Dedifferentiated amniotic fluid mesenchymal stem cell (primary cell): Measurements from ENCODE around the gene ZDBF2.
"Not testable (repeated sequence)": the region's sequence is repeated elsewhere in the genome, so short reads cannot be mapped to it uniquely, and the experiment has no call there.

Source experiments
- DNase-seq: peaks from one replicate; pipeline ENCODE4 v3.0.0-alpha.2; 2016; ENCODE audit errors: extremely low spot score

The ZDBF2 gene

DNA sequence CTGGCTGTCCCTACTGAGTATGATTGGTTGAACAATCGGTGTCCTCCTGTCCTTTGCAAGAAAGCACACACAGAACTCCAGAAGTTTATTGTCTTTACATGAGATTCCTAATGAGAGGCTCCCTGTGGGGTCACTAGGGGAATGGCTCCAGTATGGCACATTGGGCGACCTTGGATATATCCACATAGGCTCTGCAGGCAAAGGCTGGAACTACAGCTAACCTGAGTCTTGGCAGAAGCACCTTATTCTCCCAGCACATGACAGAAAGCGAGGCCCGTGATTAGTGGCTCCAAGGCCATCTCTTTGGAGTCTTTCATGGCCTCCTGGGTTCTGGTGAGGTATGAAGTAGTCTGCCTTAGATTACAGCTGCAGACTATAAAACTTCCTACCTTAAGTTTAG lies 49.0 kb downstream of the ZDBF2 start:
- no peak for DNase-seq

DNA sequence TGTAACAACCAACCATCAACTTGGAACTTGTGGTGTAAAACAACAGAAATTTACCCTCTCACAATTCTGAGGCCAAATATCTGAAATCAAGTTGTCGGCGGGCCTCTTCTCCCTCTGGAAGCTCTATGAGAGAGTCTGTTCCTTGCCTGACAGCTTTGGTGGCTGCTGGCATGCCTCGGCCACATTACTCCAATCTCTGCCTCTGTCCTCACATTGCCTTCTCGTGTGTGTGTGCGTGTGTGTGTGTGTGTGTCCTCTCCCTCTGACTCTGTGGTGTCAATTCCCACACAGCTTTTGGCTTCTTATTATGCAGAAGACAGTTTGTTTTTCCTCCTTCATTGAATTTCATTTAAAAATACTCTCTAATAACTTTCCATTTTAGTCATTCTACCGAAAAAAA lies 50.4 kb downstream of the ZDBF2 start:
- DNase-seq = no peak

DNA sequence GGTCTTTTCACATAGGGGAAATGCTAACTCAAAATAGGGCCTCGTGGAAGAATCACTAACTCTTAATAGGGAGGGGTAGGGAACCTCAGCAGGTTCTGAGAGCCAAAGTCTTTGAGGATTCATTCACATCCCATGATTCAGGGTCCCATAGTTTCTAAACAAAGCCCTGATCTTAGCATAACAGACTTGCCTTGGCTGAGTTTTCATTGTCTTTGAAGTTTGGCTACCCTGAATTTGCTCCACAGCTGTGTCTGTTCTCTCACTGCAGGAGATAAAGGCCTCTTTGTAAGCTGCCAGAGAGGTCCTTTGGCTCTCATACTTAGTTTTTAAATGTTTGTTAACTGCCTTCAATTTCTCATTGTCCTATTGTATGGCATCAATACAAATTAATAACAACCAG lies 54.5 kb downstream of the ZDBF2 start:
- DNase-seq = no peak

DNA sequence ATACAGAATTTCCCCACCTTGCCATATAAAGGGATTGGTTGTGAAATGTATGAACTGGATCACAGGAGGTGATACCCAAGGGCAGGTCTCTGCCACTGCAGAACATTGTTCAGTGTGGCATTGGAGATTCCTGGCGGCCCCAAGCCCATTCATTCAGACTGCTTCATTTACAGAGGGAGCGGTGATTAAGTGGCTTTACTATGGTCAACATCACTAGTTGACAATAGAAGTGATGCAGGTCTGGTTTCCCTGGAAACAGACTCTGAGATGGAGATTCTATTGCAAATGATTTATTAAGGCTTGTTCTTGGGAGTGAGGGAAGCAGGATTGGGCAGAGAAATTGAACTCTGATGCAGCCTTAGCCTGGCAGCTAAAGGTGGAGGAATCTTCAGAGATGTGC lies 62.4 kb downstream of the ZDBF2 start:
- DNase-seq = no peak

DNA sequence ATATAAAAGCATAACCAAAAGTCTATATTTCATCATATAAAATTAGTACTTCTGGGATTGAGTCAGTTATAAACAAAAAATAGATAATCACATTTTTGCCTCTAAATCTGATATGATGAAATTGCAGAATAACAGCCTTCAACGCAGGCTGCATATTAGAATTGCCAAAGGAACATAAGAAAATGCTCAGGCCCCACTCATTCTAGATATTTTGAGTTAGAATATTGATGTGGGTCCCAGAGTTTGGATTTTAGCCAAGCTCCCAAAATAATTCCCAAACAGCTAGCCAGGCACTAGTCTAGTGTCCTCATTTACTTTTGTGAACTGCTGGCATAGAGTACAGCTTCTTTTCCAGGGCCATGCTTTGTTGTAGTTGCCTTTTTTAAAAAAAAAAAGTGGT lies 63.5 kb downstream of the ZDBF2 start:
- DNase-seq = no peak

DNA sequence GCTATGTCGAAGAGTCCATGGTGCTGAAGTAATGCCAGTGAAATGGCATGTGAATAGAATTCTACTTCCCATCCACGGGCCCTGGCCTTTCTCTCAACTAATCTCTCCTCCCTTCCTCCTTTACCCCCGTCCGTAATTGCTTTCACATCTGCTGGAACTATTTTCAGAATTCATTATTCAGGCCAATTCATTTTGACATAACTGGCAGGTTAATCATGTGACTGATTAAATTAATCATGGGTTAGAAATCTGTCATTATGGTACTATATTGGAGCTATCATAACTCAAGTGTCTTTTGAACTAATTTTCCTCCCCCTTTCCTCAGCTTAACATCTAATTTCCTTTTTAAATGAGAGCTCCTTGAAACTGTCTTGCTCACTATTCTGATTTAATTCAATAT lies 66.9 kb downstream of the ZDBF2 start:
- DNase-seq = no peak

DNA sequence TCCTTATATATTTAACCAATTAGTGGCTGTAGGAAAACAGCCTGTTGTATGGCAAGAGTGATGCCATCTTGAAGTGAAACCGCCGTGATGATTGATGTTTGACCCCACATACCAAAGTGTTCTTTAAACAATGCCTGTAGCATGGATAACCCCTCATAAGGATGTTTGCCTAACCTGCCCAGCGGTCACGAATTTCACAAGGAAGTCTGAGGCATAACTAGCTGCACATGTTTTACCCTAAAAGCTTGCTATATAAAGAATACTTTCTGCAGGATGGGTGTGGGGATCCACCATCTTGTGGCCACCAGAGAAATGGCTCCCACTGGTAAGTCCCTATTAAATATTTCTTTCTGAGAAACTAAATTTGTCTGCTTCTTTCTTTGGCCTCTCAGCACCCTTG lies 68.7 kb downstream of the ZDBF2 start:
- DNase-seq = no peak

DNA sequence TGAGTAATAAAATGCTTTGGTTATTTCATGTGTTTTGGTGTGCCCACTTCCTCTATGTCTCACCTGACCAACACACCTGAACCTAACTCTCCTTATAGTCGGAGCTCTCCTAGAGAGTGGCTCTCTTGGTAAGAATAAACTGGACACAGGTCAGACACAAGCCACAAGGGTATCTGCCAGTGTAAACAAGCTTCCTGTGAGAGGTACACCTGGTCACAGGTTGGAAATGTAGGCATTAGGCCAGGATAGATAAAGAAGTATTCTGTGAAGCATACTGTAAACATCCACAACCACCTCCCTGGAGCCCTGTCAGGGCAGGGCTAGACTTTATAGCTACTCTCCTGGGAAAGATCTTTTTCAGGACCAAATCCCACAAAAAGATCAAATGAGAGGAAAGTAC lies 69.4 kb downstream of the ZDBF2 start:
- no peak for DNase-seq

DNA sequence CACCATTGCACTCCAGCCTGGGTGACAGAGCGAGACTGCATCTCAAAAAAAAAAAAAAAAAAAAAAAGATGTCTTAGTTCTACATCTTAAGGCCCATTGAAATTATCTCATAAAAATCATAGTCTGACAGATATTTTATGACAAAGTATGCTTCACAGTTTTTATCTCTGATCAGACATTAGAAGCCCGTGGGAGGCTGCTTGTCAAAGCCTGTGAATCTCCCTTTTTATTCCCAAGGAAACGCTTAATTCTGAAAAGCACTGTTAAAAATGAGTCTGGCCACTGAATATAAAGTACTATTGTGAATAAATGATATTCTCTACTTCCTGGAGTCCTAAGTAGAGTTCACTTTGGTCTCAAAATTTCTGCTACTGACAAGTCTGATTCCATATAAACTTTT lies 71.1 kb downstream of the ZDBF2 start:
- DNase-seq = no peak

DNA sequence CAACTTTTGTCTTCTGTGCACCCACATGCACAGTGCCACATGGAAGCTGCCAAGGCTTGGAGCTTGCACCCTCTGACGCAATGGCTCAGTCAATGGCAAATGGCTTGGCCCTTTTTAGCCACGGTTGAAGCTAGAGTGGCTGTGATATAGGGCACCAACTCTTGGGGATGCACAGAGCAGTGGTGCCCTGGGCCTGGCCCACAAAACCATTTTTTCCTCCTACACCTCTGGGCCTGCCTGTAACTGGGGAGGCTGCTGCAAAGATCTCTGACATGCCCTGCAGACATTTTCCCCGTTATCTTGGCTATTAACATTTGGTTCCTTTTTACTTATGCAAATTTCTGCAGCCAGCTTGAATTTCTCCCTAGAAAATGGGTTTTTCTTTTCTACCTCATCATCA lies 74.9 kb downstream of the ZDBF2 start:
- no peak for DNase-seq

DNA sequence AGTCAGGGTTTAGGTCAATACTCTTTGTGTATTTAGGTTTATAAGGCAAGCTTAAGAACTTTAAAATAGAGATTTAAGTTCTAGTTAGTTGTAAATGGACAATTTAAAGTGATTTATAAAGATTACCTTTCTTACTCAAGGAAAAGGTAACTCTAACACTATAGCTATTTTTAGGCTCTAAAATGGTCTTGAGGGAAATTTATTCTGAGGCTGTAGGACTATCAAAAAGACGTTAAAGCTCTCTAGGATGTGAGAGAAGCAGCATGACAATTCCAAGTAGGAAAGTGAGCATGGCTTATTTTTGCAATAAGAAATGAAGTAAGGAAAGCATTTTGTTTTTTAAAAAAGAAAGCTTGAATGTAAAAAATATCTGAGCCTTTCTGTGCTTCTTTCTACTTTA lies 78.1 kb downstream of the ZDBF2 start:
- DNase-seq = no peak

DNA sequence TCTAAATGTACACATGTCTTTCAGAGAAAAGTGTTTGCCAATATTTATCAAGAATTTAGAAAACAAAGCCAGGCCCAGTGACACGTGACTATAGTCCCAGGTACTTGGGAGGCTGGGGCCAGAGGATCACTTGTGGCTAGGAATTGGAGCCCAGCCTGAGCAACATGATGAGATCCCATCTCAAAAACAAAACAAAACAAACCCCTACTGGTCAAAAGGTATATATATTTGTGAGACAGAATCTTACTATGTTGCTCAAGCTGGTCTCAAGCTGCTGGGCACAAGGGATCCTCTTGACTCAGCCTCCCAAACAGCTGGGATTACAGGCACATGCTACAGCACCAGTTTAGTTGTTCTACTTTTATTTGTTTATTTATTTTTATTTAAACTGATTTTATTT lies 79.2 kb downstream of the ZDBF2 start:
- DNase-seq = no peak

DNA sequence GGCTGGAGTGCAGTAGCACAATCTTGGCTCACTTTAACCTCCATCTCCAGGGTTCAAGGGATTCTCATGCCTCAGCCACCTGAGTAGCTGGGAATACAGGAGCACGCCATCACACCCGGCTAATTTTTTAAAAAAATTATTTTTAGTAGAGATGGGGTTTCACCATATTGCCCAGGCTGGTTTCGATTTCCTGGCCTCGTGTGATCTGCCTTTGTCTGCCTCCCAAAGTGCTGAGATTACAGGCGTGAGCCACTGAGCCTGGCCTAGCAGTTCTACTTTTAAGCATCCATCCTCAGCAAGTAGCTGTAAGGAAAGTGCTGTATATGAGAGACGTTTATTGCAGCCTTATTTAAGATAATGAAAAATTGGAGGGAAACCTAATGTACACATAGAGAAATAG lies 79.7 kb downstream of the ZDBF2 start:
- no peak for DNase-seq

DNA sequence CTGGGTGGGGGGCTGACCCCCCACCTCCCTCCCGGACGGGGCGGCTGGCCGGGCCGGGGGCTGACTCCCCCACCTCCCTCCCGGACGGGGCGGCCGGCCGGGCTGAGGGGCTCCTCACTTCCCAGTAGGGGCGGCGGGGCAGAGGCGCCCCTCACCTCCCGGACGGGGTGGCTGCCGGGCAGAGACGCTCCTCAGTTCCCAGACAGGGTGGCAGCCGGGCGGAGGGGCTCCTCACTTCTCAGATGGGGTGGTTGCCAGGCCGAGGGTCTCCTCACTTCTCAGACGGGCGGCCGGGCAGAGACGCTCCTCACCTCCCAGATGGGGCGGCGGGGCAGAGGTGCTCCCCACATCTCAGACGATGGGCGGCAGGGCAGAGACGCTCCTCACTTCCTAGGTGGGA lies 82.4 kb downstream of the ZDBF2 start:
- not testable (repeated sequence) for DNase-seq

DNA sequence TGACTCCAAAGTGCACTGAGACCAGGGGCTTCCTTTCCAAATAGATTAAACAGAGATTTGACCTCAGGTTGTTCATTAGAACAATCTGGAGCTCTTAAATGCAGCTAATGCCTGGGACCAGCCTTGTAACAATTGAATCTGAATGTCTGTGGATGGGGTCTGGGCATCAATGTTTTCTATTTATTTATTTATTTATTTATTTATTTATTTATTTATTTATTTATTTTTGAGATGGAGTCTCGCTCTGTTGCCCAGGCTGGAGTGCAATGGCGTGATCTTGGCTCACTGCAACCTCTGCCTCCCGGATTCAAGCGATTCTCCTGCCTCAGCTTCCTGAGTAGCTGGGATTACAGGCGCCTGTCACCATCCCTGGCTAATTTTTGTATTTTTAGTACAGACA lies 86.4 kb downstream of the ZDBF2 start:
- DNase-seq = not testable (repeated sequence)

DNA sequence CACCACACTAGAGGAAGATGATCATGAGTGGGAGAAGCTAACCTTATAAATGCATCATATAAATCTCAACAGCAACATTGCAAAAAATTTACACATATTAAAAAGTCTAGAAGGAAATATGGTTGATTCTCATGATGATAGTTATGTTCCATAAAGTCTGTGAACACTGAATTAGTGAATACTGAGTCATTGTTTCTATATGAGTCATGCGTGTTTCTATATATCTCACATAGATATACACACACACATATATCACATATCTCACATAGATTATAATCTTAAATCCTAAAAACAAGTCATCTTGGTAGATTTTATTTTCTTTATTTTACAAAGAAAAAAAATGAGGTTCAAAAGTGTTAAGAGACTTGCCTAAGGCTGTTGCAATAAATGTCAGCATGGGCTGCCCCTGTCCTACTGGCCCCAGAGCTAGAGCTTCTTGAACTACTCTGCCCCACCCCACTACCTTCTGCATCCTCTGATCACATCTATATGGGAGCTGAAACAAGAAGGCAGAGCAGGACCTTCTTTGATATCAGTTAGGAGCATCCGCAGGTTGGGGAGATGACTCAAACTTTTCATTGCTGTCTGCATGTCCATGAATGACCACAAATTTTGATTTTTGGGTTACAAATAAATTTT lies 87.1 kb downstream of the ZDBF2 start:
- no peak for DNase-seq
